Measurements from ENCODE around the gene TLK1. TPM values are rescaled to one million over a fixed set of nuclear protein-coding genes. Genes with fewer than 3 reads are reported as not detected.

Gene TLK1
- total and polyA plus RNA-seq, 4 donors: 7.7 to 19.6 (median 15.6) TPM

DNA sequence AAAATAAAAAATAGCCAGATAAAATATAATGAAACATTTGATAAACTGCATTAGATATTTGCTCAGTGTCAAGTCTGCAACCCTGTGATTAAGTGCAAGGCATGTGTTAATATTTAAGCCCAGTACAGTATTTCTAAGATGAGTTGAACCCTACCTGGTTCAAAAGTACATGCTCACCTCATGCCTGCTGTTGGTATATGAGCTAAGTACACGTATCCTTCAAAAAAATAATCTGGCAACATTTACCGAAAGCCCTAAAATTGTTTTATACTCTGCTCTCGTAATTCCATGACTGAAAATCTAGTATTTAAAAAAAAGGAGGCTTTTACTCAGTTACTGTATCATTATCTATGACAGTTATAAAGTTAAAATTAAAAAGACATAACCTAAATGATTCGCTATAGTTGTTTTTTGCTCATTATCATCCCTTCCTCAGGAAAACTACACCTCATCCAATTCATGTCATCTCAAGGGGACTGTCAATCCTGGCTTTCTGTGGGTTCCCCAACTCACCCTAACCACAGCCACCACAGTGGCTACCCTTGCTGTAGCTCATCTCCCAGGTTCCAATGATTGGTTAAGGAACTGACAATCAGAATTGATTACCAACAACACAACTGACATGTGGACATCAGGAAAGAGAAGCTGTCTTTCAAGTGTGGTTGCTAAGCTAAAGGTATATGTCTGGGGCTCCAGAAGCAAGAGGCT is 10.6 kb downstream of the TLK1 start:
- Histone ChIP-seq H3K27me3 (ENCODE audit: control insufficient read depth in 4 of 4, insufficient read depth in 4 of 4, low read length in 3 of 4) (no peaks in the 10 kb centered on the region), H3K36me3 (ENCODE audit: control insufficient read depth in 4 of 4, insufficient read depth in 3 of 4, low read depth in 1 of 4, low read length in 3 of 4) (no peaks in the 10 kb centered on the region), H3K9me3 (ENCODE audit: control insufficient read depth in 4 of 4, low read length in 3 of 4) (no peaks in the 10 kb centered on the region), H3K9ac (ENCODE audit: low read depth in 1 of 2, low read length in 2 of 2) (no peak overlapping the region), H3K4me3 (ENCODE audit: low read depth in 1 of 3, low read length in 3 of 3) (no peak overlapping the region), H3K4me1 (ENCODE audit: control insufficient read depth in 4 of 4, insufficient read depth in 4 of 4, low read length in 3 of 4) (peaks cover 9 to 36% (median 15%) of the 10 kb centered on the region in 4 donors), H3K27ac (ENCODE audit: low read depth in 1 of 2, low read length in 2 of 2) (no peak overlapping the region)
- peak; percentile 50 to 60 for TF ChIP-seq HNF4A (conservative IDR thresholded peaks at IDR 0.05)
- no peak for TF ChIP-seq NR2F2 (IDR thresholded peaks at IDR 0.05)
- TF ChIP-seq RXRA (IDR thresholded peaks at IDR 0.05): peak; percentile 30 to 40
- no peak for TF ChIP-seq YY1 (IDR thresholded peaks at IDR 0.05)
- TF ChIP-seq HNF4G (IDR thresholded peaks at IDR 0.05): peak; percentile 14
- peak in 1 of 2 donors; percentile 11 for TF ChIP-seq RAD21 (IDR thresholded peaks at IDR 0.05)
- no peak for DNase-seq (ENCODE audit: low spot score)
- 49% methylated on average over 4 of the region's 4 CpGs for WGBS

DNA sequence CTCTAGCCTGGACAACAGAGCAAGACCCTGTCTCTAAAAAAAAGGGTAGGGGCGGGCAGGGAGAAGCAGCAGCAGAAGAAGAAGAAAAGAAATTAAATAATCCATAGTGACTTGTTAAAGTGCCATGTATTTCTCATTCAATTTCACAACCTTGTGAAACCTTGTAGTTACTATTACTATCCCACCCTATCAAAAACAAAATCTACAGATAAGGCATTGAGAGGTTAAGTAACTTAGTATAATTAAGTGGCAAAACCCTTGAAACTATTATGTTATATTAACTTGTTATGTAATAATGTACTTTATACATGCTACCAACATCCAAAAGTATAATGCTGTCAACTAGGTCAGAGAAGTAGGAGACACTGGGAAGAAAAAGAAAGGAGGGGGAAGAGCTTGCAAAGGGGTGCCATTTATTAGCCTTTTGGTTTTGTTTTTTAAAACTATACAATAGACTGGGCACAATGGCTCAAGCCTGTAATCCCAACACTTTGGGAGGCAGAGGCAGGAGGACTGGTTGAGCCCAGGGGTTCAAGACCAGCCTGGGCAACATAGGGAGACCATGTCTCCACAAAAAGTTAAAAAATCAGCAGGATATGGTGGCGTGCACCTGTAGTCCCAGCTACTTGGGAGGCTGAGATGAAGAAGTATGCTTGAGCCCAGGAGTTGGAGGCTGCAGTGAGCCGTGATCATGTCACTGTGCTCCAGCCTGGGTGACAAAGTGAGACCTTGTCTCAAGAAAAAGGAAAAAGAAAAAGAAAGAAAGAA is 11.3 kb downstream of the TLK1 start:
- H3K27me3 ChIP-seq (ENCODE audit: control insufficient read depth in 4 of 4, insufficient read depth in 4 of 4, low read length in 3 of 4): no peaks in the 10 kb centered on the region
- H3K4me1 ChIP-seq (ENCODE audit: control insufficient read depth in 4 of 4, insufficient read depth in 4 of 4, low read length in 3 of 4): peaks cover 6 to 37% (median 14%) of the 10 kb centered on the region in 4 donors
- TF ChIP-seq EGR1 (IDR thresholded peaks at IDR 0.05; ENCODE audit: low read depth in 2 of 2): no peak
- TF ChIP-seq, protein P1, sequence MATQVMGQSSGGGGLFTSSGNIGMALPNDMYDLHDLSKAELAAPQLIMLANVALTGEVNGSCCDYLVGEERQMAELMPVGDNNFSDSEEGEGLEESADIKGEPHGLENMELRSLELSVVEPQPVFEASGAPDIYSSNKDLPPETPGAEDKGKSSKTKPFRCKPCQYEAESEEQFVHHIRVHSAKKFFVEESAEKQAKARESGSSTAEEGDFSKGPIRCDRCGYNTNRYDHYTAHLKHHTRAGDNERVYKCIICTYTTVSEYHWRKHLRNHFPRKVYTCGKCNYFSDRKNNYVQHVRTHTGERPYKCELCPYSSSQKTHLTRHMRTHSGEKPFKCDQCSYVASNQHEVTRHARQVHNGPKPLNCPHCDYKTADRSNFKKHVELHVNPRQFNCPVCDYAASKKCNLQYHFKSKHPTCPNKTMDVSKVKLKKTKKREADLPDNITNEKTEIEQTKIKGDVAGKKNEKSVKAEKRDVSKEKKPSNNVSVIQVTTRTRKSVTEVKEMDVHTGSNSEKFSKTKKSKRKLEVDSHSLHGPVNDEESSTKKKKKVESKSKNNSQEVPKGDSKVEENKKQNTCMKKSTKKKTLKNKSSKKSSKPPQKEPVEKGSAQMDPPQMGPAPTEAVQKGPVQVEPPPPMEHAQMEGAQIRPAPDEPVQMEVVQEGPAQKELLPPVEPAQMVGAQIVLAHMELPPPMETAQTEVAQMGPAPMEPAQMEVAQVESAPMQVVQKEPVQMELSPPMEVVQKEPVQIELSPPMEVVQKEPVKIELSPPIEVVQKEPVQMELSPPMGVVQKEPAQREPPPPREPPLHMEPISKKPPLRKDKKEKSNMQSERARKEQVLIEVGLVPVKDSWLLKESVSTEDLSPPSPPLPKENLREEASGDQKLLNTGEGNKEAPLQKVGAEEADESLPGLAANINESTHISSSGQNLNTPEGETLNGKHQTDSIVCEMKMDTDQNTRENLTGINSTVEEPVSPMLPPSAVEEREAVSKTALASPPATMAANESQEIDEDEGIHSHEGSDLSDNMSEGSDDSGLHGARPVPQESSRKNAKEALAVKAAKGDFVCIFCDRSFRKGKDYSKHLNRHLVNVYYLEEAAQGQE (IDR thresholded peaks at IDR 0.05): no peak
- TF ChIP-seq, protein P2, sequence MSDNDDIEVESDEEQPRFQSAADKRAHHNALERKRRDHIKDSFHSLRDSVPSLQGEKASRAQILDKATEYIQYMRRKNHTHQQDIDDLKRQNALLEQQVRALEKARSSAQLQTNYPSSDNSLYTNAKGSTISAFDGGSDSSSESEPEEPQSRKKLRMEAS (IDR thresholded peaks at IDR 0.05): no peak
- no peak for TF ChIP-seq FOXA1 (IDR thresholded peaks at IDR 0.05)
- TF ChIP-seq HNF4A (conservative IDR thresholded peaks at IDR 0.05): no peak
- TF ChIP-seq RXRA (IDR thresholded peaks at IDR 0.05): no peak
- no peak for TF ChIP-seq YY1 (IDR thresholded peaks at IDR 0.05)
- no peak for TF ChIP-seq GABPA (IDR thresholded peaks at IDR 0.05 in 1 of 2, conservative IDR thresholded peaks at IDR 0.05 in 1 of 2)
- TF ChIP-seq SP1 (IDR thresholded peaks at IDR 0.05): no peak
- TF ChIP-seq, protein P3, sequence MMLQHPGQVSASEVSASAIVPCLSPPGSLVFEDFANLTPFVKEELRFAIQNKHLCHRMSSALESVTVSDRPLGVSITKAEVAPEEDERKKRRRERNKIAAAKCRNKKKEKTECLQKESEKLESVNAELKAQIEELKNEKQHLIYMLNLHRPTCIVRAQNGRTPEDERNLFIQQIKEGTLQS (IDR thresholded peaks at IDR 0.05): no peak
- TF ChIP-seq, protein P4, sequence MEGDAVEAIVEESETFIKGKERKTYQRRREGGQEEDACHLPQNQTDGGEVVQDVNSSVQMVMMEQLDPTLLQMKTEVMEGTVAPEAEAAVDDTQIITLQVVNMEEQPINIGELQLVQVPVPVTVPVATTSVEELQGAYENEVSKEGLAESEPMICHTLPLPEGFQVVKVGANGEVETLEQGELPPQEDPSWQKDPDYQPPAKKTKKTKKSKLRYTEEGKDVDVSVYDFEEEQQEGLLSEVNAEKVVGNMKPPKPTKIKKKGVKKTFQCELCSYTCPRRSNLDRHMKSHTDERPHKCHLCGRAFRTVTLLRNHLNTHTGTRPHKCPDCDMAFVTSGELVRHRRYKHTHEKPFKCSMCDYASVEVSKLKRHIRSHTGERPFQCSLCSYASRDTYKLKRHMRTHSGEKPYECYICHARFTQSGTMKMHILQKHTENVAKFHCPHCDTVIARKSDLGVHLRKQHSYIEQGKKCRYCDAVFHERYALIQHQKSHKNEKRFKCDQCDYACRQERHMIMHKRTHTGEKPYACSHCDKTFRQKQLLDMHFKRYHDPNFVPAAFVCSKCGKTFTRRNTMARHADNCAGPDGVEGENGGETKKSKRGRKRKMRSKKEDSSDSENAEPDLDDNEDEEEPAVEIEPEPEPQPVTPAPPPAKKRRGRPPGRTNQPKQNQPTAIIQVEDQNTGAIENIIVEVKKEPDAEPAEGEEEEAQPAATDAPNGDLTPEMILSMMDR (IDR thresholded peaks at IDR 0.05; ENCODE audit: low read depth, low read length, missing input control): no peak
- TF ChIP-seq RAD21 (IDR thresholded peaks at IDR 0.05): no peak
- no peak for TF ChIP-seq TAF1 (conservative IDR thresholded peaks at IDR 0.05)
- TF ChIP-seq, protein P5, sequence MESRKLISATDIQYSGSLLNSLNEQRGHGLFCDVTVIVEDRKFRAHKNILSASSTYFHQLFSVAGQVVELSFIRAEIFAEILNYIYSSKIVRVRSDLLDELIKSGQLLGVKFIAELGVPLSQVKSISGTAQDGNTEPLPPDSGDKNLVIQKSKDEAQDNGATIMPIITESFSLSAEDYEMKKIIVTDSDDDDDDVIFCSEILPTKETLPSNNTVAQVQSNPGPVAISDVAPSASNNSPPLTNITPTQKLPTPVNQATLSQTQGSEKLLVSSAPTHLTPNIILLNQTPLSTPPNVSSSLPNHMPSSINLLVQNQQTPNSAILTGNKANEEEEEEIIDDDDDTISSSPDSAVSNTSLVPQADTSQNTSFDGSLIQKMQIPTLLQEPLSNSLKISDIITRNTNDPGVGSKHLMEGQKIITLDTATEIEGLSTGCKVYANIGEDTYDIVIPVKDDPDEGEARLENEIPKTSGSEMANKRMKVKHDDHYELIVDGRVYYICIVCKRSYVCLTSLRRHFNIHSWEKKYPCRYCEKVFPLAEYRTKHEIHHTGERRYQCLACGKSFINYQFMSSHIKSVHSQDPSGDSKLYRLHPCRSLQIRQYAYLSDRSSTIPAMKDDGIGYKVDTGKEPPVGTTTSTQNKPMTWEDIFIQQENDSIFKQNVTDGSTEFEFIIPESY (IDR thresholded peaks at IDR 0.05): no peak
- TF ChIP-seq JUND (IDR thresholded peaks at IDR 0.05): no peak
- TF ChIP-seq FOXA2 (IDR thresholded peaks at IDR 0.05): no peak
- H3K36me3 ChIP-seq (ENCODE audit: control insufficient read depth in 4 of 4, insufficient read depth in 3 of 4, low read depth in 1 of 4, low read length in 3 of 4): no peaks in the 10 kb centered on the region
- H3K9me3 ChIP-seq (ENCODE audit: control insufficient read depth in 4 of 4, low read length in 3 of 4): no peaks in the 10 kb centered on the region
- 81% methylated on average over 3 of the region's 3 CpGs for WGBS
- H3K27ac ChIP-seq (ENCODE audit: low read depth in 1 of 2, low read length in 2 of 2): no peak overlapping the region
- peak overlapping the region in 1 of 3 donors; percentile 23 for H3K4me3 ChIP-seq (ENCODE audit: low read depth in 1 of 3, low read length in 3 of 3)
- H3K9ac ChIP-seq (ENCODE audit: low read depth in 1 of 2, low read length in 2 of 2): no peak overlapping the region
- DNase-seq (ENCODE audit: low spot score): no peak
